GM12865 (cell line): ENCODE measurements around the gene ZNF804B.

ENCODE experiments used
- DNase-seq: peaks from one replicate; pipeline ENCODE4 v3.0.0; 2010; ENCODE audit warnings: low read depth
- H3K4me3 ChIP-seq: 2 replicates; pipeline ENCODE4 v1.5.1; 2011; ENCODE audit warnings: mild to moderate bottlenecking, low read depth, low read length, control low read depth
- TF ChIP-seq, protein P1 (sequence below): IDR thresholded peaks from 2 replicates; pipeline ENCODE4 v1.5.1; 2011; ENCODE audit warnings: low read length, control low read depth, low read depth, inconsistent platforms; ENCODE audit not compliant: insufficient read depth; ENCODE audit errors: missing control alignments

The ZNF804B gene

DNA sequence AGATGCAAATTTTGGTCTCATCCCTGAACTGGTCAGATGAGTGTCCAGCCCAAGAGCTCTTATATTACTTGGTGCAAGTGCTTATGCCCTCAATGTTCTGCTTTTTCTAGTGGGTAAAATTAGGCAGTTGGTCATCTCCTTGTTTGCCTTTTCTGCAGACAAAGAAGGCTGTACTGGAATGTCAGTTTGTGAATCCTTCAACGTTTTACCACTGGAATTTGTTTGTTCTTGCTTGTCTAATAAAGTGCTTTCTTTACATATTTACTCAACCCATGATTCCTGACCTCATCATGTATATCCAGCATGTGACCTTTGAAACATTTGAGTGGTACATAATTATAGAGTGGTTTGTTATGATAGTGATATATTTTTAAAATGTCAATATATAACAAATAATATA lies 268.3 kb downstream of the ZNF804B start:
- no peak for DNase-seq
- TF ChIP-seq, protein P1, sequence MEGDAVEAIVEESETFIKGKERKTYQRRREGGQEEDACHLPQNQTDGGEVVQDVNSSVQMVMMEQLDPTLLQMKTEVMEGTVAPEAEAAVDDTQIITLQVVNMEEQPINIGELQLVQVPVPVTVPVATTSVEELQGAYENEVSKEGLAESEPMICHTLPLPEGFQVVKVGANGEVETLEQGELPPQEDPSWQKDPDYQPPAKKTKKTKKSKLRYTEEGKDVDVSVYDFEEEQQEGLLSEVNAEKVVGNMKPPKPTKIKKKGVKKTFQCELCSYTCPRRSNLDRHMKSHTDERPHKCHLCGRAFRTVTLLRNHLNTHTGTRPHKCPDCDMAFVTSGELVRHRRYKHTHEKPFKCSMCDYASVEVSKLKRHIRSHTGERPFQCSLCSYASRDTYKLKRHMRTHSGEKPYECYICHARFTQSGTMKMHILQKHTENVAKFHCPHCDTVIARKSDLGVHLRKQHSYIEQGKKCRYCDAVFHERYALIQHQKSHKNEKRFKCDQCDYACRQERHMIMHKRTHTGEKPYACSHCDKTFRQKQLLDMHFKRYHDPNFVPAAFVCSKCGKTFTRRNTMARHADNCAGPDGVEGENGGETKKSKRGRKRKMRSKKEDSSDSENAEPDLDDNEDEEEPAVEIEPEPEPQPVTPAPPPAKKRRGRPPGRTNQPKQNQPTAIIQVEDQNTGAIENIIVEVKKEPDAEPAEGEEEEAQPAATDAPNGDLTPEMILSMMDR: no peak
- H3K4me3 ChIP-seq: no peak overlapping the region

DNA sequence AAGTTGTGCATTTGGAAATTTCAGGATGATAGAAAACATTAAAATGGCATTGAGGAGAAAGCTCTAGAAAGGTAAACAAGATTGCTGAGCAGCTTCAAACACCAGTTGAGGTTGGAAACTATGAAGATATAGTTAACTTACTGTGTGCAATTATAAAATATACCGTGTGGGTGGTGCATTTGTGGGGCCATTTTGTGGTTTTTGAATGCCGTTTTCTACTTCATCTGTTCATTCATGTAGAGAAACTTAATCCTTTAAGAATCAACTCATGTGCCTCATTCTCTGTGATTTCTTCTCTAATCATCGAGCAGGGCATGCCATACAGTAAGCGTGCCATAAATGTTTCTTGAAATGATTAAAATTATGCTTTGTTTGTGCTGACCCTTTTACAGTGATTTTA lies 268.8 kb downstream of the ZNF804B start:
- DNase-seq: no peak
- no peak overlapping the region for H3K4me3 ChIP-seq
- TF ChIP-seq, protein P1: no peak

DNA sequence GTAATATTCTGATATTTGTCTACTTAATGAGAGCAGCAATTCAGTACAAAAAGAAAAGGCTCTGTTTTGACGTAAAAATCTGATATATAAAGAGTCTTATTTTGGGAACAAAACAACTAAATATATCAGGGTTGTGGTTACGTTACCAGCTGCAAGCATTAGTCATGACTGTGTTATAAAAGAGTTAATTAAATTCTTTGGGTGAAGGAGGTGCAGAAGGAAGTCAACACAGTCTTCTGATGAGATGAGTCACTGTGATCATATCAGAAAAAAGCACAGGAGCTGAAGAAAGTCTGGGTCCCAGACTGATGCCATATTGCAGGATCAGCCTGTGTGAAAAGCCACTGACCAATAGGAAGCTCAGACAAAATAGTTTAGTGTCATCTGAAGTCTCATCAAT lies 270.4 kb downstream of the ZNF804B start:
- H3K4me3 ChIP-seq: no peak overlapping the region
- DNase-seq: no peak
- TF ChIP-seq, protein P1: no peak

DNA sequence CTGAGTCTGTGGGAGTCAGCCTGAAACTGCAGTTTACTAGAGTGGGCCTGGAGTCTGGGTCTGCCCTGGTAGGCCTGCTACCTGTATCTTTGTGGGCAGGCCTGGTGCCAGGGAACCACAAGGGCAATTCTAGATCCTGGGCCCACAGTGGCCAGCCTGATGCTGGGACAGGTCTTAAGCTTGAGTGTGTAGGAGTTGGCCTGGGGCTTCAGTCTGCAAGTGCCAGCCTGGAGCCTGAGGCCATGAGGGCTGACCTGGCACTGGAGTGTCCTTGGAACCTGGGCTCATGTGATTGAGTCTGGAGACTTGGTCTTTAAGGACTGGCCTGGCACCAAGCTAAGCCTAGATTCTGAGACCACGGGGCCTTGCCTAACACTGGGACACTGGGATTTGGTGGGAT lies 281.7 kb downstream of the ZNF804B start:
- TF ChIP-seq, protein P1: no peak
- no peak overlapping the region for H3K4me3 ChIP-seq
- DNase-seq: no peak

DNA sequence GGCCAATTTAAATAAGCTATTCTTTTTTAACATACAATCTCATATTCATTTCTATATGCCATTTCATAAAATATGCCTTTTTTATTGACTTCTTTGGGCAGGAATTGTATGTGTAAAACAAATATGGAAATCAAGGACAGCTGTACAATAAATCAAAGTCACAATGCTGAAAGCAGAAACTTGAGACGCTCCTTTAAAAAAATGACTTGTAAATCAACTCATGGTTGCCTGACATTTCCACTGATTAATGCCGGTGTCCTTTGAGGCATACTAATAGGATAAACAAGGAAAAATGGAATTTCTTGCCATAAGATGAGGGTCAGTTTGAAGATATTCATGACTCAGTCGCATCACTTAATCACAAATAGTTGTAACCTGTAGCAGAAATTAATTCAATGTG lies 283.4 kb downstream of the ZNF804B start:
- DNase-seq: no peak
- TF ChIP-seq, protein P1: no peak
- no peak overlapping the region for H3K4me3 ChIP-seq

DNA sequence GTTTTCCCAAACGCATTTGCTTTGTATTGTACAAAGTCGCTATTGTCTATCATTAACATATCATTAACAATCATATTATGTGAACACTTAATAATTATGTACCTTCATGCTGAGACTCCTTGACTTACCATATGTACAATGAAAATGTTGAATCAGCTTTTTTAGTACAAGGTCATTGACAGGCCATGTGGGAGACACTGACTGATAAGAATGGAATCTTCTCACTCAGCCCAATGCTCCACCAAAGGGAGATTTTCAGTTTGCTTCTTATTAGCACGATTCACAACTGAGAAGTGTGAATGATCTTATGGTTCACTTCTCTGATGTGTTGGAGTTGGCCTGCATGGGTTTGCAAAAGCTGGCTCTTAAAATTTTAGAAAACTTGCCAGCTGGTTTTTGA lies 289.5 kb downstream of the ZNF804B start:
- no peak overlapping the region for H3K4me3 ChIP-seq
- TF ChIP-seq, protein P1: no peak
- DNase-seq: no peak

DNA sequence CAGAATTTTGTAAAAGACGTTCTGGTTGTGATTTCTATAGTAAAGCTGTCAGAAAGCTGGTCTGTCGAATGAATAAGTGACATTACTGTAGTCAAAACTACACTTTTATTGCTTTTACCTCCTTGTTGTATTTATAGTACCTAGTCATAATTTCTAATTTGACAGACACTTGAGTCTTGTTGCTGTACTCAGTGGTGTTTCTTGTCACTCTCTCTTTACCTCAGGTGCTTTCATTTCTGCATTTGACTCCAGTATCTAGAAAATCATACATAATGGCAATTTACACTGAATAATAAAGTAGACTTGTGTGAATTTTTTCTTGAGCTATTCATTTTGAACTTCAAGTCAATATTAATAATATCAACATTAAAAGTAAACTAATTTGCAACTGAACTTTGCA lies 293.6 kb downstream of the ZNF804B start:
- DNase-seq: no peak
- no peak overlapping the region for H3K4me3 ChIP-seq
- TF ChIP-seq, protein P1: no peak
